ENCODE results near the gene RFX2.

RFX2 gene

GRCh38 chr19:6118043-6118442, 7.7 kb upstream of the RFX2 start:
- TF ChIP-seq, protein P1, sequence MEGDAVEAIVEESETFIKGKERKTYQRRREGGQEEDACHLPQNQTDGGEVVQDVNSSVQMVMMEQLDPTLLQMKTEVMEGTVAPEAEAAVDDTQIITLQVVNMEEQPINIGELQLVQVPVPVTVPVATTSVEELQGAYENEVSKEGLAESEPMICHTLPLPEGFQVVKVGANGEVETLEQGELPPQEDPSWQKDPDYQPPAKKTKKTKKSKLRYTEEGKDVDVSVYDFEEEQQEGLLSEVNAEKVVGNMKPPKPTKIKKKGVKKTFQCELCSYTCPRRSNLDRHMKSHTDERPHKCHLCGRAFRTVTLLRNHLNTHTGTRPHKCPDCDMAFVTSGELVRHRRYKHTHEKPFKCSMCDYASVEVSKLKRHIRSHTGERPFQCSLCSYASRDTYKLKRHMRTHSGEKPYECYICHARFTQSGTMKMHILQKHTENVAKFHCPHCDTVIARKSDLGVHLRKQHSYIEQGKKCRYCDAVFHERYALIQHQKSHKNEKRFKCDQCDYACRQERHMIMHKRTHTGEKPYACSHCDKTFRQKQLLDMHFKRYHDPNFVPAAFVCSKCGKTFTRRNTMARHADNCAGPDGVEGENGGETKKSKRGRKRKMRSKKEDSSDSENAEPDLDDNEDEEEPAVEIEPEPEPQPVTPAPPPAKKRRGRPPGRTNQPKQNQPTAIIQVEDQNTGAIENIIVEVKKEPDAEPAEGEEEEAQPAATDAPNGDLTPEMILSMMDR (conservative IDR thresholded peaks at IDR 0.05; ENCODE audit: low read depth, low read length) = no peak
- Histone ChIP-seq H3K4me1 (ENCODE audit: low read depth, poor library complexity, severe bottlenecking) (no peaks in the 10 kb centered on the region), H4K20me1 (ENCODE audit: insufficient read depth) (no peaks in the 10 kb centered on the region), H3K9ac (no peak overlapping the region), H3K27me3 (ENCODE audit: insufficient read depth, low read depth) (no peaks in the 10 kb centered on the region), H3K36me3 (ENCODE audit: insufficient read depth) (no peaks in the 10 kb centered on the region), H3K79me2 (ENCODE audit: insufficient read depth, low read depth) (no peaks in the 10 kb centered on the region), H3K27ac (no peak overlapping the region), H3K4me2 (no peak overlapping the region), H2AFZ (ENCODE audit: low read depth) (no peak overlapping the region), H3K4me3 (IDR thresholded peaks at IDR 0.05; ENCODE audit: insufficient read depth, low read depth, low read length) (no peak overlapping the region)

DNA sequence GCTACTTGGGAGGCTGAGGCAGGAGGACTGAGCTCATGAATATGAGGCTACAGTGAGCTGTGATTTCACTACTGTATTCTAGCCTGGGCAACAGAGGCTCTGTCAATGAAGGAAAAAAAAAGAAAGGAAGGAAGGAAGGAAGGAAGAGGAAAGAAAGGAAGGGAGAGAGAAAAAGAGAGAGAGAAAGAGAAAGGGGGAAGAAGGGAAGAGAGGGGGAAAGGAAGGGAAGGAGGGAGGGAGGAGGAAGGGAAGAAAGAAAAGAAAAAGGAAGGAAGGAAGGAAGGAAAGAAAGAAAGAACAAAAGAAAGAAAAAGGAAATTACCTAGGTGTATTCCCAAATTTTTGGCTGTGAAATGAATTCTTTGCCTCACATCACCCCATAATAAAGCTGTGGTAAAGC, 7.2 kb upstream of the RFX2 start:
- Histone ChIP-seq H3K27me3 (ENCODE audit: insufficient read depth, low read depth) (no peaks in the 10 kb centered on the region), H3K4me2 (no peak overlapping the region), H3K36me3 (ENCODE audit: insufficient read depth) (no peaks in the 10 kb centered on the region), H3K4me3 (IDR thresholded peaks at IDR 0.05; ENCODE audit: insufficient read depth, low read depth, low read length) (no peak overlapping the region), H3K9ac (no peak overlapping the region), H3K27ac (no peak overlapping the region), H3K79me2 (ENCODE audit: insufficient read depth, low read depth) (no peaks in the 10 kb centered on the region), H4K20me1 (ENCODE audit: insufficient read depth) (no peaks in the 10 kb centered on the region), H2AFZ (ENCODE audit: low read depth) (no peak overlapping the region), H3K4me1 (ENCODE audit: low read depth, poor library complexity, severe bottlenecking) (no peaks in the 10 kb centered on the region)
- TF ChIP-seq, protein P1 (conservative IDR thresholded peaks at IDR 0.05; ENCODE audit: low read depth, low read length) = no peak

GRCh38 chr19:6116749-6117430, 6.6 kb upstream of the RFX2 start:
- TF ChIP-seq, protein P1 (conservative IDR thresholded peaks at IDR 0.05; ENCODE audit: low read depth, low read length) = no peak
- H3K36me3 ChIP-seq (ENCODE audit: insufficient read depth) = no peaks in the 10 kb centered on the region
- no peak overlapping the region for H3K4me2 ChIP-seq
- H3K79me2 ChIP-seq (ENCODE audit: insufficient read depth, low read depth) = no peaks in the 10 kb centered on the region
- no peak overlapping the region for H2AFZ ChIP-seq (ENCODE audit: low read depth)
- no peak overlapping the region for H3K4me3 ChIP-seq (IDR thresholded peaks at IDR 0.05; ENCODE audit: insufficient read depth, low read depth, low read length)
- no peaks in the 10 kb centered on the region for H4K20me1 ChIP-seq (ENCODE audit: insufficient read depth)
- no peak overlapping the region for H3K9ac ChIP-seq
- no peaks in the 10 kb centered on the region for H3K4me1 ChIP-seq (ENCODE audit: low read depth, poor library complexity, severe bottlenecking)
- no peak overlapping the region for H3K27ac ChIP-seq
- H3K27me3 ChIP-seq (ENCODE audit: insufficient read depth, low read depth) = no peaks in the 10 kb centered on the region

DNA sequence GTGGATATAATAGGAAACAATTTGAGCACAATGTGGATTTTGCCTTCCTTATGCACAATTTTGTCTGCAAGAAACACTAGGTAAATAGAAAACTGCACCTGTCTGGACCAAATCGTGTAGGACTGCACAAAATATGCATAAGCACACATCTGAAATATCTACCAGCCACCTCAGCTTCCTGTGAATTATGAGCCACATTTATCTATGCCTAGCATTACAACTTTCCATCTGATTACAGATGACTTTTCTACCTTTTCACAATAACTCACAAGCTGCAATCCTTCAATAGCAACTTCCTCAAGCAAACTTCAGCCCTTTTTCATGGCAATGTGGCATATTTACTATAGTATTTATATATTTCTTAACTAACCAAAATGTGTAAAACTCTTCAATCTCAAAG, 5.7 kb upstream of the RFX2 start:
- H3K9ac ChIP-seq = no peak overlapping the region
- no peak overlapping the region for H2AFZ ChIP-seq (ENCODE audit: low read depth)
- no peak overlapping the region for H3K4me2 ChIP-seq
- H3K36me3 ChIP-seq (ENCODE audit: insufficient read depth) = no peaks in the 10 kb centered on the region
- H3K27ac ChIP-seq = no peak overlapping the region
- no peaks in the 10 kb centered on the region for H3K27me3 ChIP-seq (ENCODE audit: insufficient read depth, low read depth)
- H4K20me1 ChIP-seq (ENCODE audit: insufficient read depth) = no peaks in the 10 kb centered on the region
- no peaks in the 10 kb centered on the region for H3K79me2 ChIP-seq (ENCODE audit: insufficient read depth, low read depth)
- no peak overlapping the region for H3K4me3 ChIP-seq (IDR thresholded peaks at IDR 0.05; ENCODE audit: insufficient read depth, low read depth, low read length)
- no peaks in the 10 kb centered on the region for H3K4me1 ChIP-seq (ENCODE audit: low read depth, poor library complexity, severe bottlenecking)
- TF ChIP-seq, protein P1 (conservative IDR thresholded peaks at IDR 0.05; ENCODE audit: low read depth, low read length) = no peak

Data from KMS-11 (cell line).